Measurements from ENCODE around the gene TMEM33.
"Not testable (repeated sequence)": the region's sequence is repeated elsewhere in the genome, so short reads cannot be mapped to it uniquely, and the experiment has no call there.

The TMEM33 gene

GRCh38 chr4:41934901-41935651 lies at the start of gene TMEM33:
Gene TMEM33, plus strand, starts transcription at chr4:41935429. Its CDS starts 56 bp downstream, at chr4:41935485.
- peak; percentile 66 for DNase-seq

GRCh38 chr4:41885456-41885855 lies 49.8 kb upstream of the TMEM33 start:
- no peak for DNase-seq

- no peak for DNase-seq
Observed at GRCh38 chr4:41887277-41887676, 48.0 kb upstream of the TMEM33 start.

- DNase-seq, result peak; percentile 8
Observed at GRCh38 chr4:41887821-41888686, 47.2 kb upstream of the TMEM33 start.

DNA sequence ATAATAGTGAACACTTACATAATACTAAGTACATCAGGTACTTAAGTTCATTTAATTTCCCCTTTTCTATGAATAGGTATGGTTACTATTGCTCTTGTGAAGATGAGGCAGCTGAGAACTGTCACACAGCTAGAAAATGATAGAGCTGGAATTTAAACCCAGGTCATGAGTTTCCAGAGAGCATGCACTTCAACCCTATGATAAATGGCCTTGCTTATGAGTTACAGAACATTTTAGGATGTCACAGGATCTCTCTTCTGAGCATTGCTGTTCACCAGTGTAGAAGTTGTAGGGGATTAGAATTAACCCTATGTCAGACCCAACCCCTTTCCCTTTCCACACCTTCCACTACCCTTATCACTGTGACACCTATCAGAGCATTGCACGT lies 46.5 kb upstream of the TMEM33 start:
- DNase-seq, result no peak

GRCh38 chr4:41889317-41889716 lies 45.9 kb upstream of the TMEM33 start:
- DNase-seq, result no peak

DNA sequence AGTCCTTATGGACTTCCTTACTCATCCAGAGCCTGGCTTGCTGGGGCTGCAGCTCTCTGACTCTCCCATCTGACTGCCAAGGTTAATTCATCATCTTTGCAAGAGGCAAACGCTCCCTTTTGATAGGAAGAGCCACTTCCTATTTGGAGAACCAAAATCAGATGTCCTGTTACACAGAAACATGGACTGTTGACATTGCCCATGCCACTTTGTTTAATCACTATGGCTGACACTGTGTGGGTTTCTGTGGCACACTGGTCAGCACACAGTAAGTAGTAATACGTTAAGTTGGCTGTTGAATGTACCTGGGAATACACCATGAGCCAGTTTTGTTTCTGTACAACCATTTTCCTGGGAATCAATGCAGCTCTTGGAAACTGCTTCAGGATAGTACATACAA lies 45.1 kb upstream of the TMEM33 start:
- no peak for DNase-seq

DNA sequence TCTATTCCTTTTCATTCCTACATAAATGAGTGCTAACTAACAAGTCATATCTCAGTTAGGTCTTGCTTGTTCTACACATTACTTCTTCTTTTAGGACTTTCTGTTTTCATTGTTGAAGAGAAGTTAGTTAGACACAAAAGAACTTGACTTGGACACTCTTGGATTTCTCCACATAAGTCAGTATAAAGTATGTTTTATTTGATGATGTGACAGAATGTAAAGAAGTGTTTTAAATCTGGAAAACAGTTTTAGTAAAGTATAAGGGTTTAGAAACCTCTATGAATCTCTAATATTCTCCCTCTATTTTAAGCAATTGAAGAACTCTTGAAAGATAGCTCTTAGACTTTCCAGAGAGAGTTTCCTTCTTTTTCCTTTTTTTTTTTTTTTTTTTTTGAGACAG lies 38.6 kb upstream of the TMEM33 start:
- no peak for DNase-seq

DNA sequence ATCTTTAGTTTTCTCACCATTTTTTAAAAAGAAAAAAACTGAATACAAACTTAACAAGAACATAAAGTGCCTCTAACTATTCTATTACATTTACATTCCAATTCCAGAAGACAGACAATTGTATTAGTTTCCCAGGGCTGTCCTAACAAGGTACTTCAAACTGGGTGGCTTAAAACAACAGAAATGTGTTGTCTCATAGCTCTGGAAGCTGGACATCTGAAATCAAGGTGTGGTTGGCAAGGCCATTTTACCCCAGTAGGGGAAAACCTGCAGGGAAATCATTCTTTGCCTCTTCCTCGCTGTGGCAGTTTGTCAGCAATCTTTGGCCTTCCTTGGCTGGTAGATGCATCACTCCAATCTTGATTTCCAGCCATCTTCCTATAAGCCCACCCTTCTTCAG lies 37.5 kb upstream of the TMEM33 start:
- DNase-seq, result no peak

DNA sequence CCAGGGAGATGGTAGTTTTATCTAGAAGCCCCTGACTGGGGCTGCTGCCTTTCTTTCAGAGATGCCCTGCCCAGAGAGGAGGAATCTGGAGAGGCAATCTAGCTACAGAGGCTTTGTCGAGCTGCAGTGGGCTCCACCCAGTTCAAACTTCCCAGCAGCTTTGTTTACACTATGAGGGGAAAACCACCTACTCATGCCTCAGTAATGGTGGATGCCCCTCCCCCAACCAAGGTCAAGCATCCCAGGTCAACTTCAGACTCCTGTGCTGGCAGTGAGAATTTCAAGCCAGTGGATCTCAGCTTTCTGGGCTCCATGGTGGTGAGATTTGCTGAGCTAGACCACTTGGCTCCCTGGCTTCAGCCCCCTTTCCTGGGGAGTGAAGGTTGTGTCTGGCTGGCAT lies 26.1 kb upstream of the TMEM33 start:
- not testable (repeated sequence) for DNase-seq

DNA sequence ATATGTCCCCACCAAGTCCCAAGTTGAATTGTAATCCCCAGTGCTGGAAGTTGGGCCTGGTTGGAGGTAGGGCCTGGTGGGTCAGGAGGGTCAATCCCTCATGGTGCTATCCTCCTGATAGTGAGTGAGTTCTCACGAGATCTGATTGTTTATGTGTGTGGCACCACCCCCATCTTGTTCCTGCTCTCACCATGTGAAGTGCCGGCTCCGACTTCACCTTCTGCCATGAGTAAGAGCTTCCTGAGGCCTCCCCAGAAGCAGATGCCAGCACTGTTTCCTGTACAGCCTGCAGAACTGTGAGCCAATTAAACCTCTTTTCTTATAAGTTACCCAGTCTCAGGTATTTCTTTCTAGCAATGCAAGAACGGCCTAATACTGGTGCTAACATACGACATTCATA lies 22.7 kb upstream of the TMEM33 start:
- no peak for DNase-seq

DNA sequence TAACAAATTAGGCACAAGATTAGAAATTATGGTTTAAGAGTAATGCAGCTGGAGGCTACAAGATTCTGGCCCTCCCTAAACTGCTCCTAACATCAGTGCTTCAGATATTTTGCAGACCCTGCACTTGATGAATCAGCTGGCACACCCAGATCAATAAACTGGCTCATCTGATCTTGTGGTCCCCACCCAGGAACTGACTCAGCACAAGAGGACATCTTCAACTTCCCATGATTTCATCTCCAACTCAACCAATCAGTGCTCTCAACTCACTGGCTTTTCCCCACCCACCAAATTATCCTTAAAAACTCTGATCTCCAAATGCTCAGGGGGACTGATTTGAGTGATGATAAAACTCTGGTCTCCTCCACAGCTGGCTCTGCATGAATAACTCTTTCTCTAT lies 21.7 kb upstream of the TMEM33 start:
- no peak for DNase-seq

GRCh38 chr4:41918278-41918677 lies 17.0 kb upstream of the TMEM33 start:
- DNase-seq, result no peak

GRCh38 chr4:41920416-41920815 lies 14.8 kb upstream of the TMEM33 start:
- not testable (repeated sequence) for DNase-seq

DNA sequence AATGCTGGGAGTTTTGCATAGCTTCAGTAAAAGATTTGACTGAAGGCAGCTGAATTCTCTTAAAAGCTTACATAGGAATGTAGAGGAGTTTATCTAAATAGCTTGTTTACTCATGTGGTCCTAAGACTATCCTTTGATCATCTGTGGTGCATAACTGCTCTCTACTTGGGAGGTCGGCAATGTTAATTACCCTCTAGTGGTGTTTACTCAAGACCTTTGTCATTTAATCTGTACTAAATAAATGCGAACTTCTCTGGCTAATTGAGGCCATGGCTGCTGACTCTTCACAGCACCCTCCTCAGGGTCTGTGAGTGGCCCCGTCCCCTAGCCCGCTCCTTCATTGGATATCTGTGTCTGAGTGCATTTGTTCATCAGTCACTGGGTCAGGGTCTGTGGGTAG lies 13.8 kb upstream of the TMEM33 start:
- no peak for DNase-seq

DNA sequence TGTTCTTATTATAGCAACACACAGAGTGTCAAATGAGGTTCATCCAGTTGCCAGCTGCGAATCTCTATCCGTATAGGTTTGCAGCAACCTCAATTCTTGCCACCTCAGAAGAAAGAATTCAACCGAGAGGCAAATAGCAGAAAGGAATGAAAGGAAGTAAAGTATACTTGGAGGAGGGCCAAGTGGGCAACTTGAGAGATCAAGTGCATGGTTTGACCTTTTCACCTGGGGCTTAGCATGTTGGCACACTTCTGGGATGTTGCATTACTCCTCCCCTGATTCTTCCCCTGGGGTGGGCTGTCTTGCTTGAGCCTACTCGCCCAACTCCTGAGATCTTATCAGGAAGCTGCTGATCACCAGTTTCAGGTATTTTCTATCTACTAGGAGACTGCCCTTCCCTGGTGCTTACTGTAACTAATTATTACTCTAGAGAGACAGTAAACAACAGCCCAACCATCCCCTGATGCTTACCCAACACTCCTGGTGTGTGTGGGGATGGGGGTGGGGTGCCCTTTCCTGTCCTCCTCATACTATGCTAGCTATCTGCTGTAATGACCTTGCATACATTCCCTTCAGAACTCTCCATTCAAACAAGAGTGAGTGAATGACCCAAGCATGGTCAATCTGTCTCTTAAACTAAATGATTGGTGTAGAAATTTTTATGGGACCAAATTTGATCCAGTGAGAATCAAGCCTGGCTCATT lies 7.3 kb upstream of the TMEM33 start:
- DNase-seq, result no peak

DNA sequence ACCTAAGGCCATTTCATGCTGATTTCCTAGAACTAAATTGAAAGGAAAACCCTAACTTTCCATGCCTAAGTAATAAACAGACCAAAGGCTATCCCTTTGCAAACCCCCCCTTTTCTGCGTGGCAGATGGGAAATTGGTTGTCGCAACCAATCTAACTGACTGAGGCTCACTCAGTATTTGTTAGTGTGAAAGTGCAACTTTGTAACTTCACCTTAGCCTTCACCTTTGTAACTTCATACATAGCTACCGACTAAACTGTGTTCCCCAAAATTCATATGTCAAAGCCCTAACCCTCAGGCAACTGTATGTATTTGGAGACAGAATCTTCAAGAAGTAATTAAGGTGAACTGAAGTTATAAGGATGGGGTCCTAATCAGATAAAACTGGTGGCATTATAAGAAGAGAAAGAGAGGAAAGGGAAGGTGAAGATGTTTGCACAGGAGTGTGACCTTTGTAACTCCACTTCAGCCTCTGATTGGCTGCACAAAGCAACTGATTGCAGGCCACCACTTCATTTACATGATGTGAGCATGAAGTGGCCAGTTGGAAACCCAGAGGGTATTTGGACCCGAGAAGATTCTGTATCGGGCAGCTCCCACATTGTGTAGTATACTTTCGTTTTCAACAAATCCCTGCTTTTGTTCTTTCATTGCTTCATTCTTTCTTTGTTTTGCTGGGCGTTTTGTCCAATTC lies 4.9 kb upstream of the TMEM33 start:
- DNase-seq, result no peak

DNA sequence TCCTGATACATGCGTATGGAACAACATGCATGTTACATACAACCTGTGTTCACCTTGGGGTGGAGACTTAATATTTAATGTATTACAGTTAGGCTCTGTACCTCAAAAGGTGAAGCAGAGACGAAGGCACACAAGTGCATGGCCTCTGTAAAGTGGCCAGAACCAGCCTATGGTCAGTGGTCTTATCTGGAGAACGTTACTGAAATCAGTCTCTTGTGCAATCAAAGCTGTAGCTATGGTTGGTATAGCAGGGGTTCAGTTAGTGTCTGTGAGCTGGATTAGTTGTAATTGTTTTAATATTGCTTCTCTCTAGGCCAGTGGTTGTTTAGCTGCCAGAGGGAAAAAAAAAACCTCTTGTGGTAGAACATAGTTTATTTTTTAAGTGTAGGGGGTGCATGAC lies 2.2 kb upstream of the TMEM33 start:
- DNase-seq, result no peak

DNA sequence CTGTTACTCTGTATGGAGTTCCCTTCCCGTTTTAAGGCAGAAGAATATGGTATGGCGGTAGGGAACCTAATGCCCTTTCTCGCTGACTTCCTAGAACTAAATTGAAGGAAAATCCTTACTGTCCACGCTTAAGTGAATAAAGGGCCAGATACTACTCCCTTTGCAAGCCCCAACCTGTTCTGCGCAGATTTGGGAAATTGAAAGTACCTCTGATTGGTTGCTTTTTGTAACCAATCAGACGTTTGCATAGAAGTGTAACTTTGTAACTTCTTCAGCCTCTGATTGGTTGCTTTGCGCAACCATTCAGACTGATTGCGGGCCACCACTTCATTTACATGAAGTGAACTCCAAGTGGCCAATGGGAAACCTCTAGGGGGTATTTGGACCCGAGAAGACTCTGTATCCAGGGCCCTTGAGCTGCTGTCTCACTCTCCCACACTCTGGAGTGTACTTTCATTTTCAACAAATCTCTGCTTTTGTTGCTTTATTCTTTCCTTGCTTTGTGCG lies 1.2 kb upstream of the TMEM33 start:
- no peak for DNase-seq

- no peak for DNase-seq
Observed at GRCh38 chr4:41934514-41934900, 722 bp upstream of the TMEM33 start.

DNA sequence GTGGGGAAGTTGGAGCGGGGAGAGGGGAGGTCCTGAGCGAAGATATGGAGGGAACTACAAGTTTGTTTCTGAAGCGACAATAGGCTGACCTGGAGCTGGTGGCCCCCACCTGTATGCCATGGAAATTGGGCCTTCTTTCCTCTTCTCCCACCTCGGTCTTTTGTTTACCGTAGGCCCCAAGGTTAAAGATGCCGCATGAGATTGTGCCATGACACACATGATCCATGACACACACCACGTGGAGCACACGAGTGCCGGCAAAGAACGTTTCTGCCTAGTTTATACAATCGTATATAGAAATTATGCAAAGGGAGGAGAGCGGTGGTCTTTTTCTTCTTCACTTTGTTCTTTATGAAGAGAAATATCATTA lies 408 bp downstream of the TMEM33 start:
- no peak for DNase-seq

DNA sequence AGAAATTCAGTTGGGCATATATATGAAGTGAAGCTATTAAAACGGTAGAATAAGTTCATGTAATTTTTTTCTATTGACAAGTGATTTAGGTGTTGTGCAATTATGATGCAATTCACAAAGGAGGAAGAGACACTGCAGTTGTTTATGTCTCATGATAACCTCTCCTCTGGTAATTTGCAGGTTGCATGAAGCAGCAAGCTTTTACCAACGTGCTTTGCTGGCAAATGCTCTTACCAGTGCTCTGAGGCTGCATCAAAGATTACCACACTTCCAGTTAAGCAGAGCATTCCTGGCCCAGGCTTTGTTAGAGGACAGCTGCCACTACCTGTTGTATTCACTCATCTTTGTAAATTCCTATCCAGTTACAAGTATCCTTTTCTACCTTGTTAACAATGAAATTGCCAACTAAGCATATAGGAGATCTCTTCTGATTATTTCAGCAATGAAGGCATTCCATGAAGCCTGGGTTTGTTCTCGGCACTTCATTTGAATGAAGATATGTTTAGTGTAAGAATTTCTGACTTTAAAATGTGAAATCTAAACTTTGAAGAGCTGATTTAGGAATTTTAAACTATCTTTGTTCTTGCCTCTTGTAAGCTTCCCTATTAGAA lies 3.9 kb downstream of the TMEM33 start:
- DNase-seq, result no peak

GRCh38 chr4:41940834-41941233 lies 5.6 kb downstream of the TMEM33 start:
- DNase-seq, result no peak
